Heart left ventricle (tissue), 13 donors: ENCODE results near the gene GTPBP3.

Experiments used
- CTCF ChIP-seq, 12 donors: fragments of 200-600 bp; sonication (generic) in 4 of 12; IDR thresholded peaks; one replicate each; pipeline versions ENCODE4 v1.5.0 to v1.8.0; 2018 to 2022; ENCODE audit warnings: antibody characterized with exemption in 12 of 12, mild to moderate bottlenecking in 5 of 12
- POLR2A ChIP-seq, 2 donors: fragments of 450-650 bp; IDR thresholded peaks; one replicate each; pipeline ENCODE4 v1.6.1; 2017; ENCODE audit warnings: antibody characterized with exemption in 2 of 2, mild to moderate bottlenecking in 2 of 2, moderate library complexity in 2 of 2
- donor health status: ischemic (EF 13 %, LVEDD 7.1; RV severe dilation, severe dysfunction).
- donor health status: DM: no; HTN: yes; CAD: no.
- donor health status: DM: no; HTN: no; CAD: no.
- donor health status: ischemic (EF 25% LVEDD 6.9; RV normal size, moderate dysfunction).
- donor health status: ischemic (EF 25% LVEDD 5.7; RV mildly dilated, moderate dysfunction).
- donor health status: ischemic (EF 35%, LVEDD 5.7; RV mildly dilated, moderate dysfunction).
- donor health status: nonischemic (EF 11% LVEDD 7.7; RV severe dilation, severe dysfunction).
- donor health status: DM: yes; HTN: yes; CAD: no.
- donor health status: PGD.
- donor health status: ischemic (EF 29% LVEDD 5.4; RV normal size, mild dysfunction).
- donor health status: nonischemic (EF 23%, LVEDD 6.1; RV moderate dilation, normal function).

DNA sequence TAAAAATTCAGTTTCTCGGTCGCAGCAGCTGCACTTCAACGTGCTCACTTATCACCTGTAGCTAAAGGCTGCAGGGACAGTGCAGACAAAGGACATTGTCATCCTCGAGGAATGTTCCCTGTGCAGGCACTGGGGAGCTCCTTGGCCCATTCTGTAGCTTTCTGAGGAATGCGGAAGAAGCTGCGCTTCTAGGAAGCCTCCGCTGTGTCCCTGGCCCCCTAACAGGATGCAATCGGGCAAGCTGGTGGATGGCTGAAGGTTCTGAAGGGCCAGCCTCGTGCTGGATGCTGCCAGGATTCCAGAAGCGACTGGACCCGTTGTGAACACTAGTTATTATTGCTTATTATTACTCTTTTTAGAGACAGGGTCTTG lies 10.8 kb upstream of the GTPBP3 start:
- no peak for TF ChIP-seq CTCF (IDR thresholded peaks at IDR 0.05)
- no peak for TF ChIP-seq POLR2A (IDR thresholded peaks at IDR 0.05)
